GM12892 (cell line): ENCODE data around the gene BMP2K.
"Not testable (repeated sequence)": the region's sequence is repeated elsewhere in the genome, so short reads cannot be mapped to it uniquely, and the experiment has no call there.

ENCODE experiments used
- DNase-seq: peaks from one replicate; pipeline ENCODE4 v3.0.0; 2011; ENCODE audit not compliant: insufficient read length
- FAIRE-seq: peaks from 2 replicates; lab custom pipeline; 2011; peaks lifted over from hg19 to GRCh38; lab: Jason Lieb, UNC
- POLR2A ChIP-seq: IDR thresholded peaks from 2 replicates; pipeline ENCODE4 v1.6.1; 2011; ENCODE audit warnings: low read depth, low read length, control low read depth
- POLR2AphosphoS5 ChIP-seq: IDR thresholded peaks from 2 replicates; pipeline ENCODE4 v1.6.1; 2011; ENCODE audit warnings: low read depth, low read length, control low read depth
- TAF1 ChIP-seq: IDR thresholded peaks from 2 replicates; pipeline ENCODE4 v1.6.1; 2011; ENCODE audit warnings: low read depth, mild to moderate bottlenecking, control low read depth, low read length, borderline replicate concordance

BMP2K gene

DNA sequence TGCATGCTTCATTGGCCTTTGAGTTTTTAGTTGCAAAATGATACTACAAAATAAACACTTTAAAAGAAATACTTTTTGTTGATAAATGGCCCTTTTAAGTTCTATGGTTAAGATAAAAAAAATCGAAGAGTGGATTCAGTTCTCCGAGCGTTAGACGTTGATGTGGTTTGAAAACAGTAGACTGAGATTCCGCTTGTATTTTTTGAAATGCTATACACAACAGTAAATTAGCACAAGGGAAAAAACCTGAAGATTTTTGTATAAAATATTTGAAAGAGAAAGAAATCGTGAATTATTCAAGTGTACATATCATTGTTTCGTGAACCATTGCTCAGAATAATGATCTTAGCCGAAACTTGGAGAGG, 1.4 kb downstream of the BMP2K start:
- TF ChIP-seq POLR2A (no peak), TAF1 (no peak), POLR2AphosphoS5 (no peak)
- no peak for DNase-seq
- FAIRE-seq = no peak

DNA sequence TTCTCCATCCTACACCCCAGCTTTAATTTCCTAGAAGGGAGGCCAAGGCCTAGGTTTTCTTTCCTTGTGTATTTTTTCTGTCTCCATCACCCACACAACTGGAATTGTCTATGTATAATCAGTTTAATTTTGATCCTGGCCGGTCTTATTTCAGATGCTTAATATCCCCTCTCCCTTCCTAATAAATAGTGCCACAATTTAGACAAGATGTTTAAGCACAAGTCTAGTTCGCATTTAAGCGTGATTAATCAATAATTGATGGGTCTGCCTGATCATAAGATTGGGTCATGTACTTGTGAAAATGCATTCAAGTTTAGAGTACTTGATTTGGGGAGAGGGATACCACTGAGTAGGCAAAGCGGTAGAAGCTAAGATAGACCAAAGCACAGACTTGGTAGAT, 2.4 kb downstream of the BMP2K start:
- DNase-seq (no peak), FAIRE-seq (peak; percentile 30)
- no peak for TF ChIP-seq TAF1

DNA sequence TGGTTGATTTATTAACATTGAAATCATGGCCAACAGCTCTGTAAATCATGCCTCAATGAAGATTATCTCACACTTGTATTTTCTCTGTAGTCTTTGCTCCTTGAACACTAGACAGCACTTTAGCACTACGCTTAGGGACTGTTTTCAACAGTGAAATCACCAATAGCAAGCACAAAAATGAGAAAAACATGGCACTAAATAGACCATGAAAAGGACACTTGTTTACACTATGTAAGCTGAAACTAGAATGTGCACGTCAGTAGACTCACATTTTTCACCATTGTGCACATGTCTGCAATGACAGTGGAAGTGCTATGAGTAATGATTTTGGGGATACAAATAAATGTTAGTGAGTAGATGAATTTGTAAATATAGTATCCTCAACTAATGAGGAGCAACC, 3.1 kb downstream of the BMP2K start:
- no peak for TF ChIP-seq TAF1
- no peak for TF ChIP-seq POLR2A
- TF ChIP-seq POLR2AphosphoS5 = no peak
- FAIRE-seq = peak; percentile 62
- DNase-seq = no peak

DNA sequence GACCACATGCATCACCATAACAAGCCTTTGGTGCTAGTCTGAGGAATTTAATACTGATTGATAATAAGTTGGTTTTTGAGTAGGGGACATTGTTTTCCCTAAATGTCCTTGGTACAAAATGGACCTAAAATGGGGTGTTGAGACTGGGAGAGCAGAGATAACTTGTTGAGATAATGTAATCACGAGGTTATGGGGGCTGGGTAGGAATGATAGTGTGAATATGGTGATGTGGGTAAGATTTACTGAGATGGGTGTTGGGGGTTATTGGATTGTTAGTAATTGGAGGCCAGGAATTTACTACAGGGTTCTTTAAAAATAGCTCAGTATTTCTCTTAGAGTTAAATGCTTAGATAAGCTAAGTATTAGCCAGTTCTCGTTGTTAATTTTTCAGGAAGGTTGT, 3.9 kb downstream of the BMP2K start:
- no peak for FAIRE-seq
- no peak for TF ChIP-seq POLR2A
- TF ChIP-seq POLR2AphosphoS5 = no peak
- no peak for TF ChIP-seq TAF1
- no peak for DNase-seq

DNA sequence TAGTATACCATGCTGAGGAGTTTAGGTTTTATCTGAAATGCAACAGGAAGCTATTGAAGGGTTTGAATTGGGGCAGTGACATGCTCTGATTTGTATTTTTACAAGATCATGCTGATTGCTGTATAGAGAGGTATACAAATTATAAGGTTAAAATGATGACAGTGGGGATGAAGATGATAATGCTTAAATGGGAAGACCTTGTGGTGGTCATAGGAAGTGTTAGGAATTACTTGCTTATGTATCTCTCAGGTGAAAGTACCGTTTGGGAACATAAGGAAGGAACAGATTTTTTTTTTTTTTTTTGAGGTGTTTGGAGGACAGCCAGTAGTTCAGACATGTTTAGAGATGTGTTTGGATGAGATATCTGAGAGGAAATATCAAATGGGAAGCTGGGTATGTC, 5.0 kb downstream of the BMP2K start:
- DNase-seq (no peak), FAIRE-seq (no peak)
- TF ChIP-seq TAF1 (no peak), POLR2A (no peak), POLR2AphosphoS5 (no peak)

DNA sequence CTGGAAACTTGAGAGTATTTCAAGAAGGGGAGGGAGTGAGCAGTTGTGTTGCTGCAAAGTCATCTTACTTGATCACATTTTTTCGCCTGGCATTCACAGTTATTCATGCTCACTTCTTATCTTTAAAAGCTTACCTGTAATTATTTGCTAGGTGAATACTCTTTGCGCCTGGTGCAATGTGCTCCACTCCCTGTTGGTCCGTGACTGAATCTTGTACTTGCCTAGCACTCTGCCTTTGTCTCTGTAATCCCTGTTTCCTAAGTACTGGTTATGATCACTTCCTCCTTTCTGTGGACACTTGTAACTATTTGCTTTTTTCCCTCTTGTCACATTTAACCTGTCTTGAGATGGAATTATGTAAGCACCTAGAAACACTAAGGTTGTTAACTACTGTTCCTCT, 5.8 kb downstream of the BMP2K start:
- peak; percentile 88 for FAIRE-seq
- TF ChIP-seq TAF1 = no peak
- no peak for TF ChIP-seq POLR2AphosphoS5
- no peak for TF ChIP-seq POLR2A
- DNase-seq = no peak

DNA sequence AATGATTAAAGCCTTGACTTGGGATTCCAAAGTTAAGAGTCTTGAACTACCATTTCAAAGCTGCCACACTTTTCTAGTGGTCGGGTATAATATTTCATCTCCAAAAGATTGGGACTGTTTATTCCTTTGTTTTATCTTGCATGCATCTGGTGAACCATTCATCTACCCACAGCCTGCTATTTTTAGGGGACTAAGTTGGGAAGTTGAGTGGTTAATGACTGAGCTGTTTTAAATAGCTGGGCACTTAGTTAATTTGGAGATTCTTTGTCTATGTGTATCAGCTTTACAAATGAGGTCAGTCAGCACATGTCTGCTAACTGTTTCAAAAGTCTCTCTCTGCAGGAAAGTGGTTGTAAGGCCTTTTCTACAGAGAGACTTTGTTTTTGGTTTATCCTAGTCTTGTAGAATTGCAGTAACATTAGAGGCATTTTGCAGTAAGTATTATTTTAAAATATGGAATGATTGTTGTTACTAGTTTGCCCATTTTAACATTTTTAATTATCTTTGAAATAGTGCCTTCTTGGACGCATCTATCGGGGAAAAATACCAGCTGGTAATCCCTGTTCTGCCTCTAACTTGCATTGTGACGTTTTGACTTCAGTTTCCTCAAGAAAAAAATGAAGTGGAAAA, 8.2 kb downstream of the BMP2K start:
- DNase-seq = no peak
- TF ChIP-seq TAF1 = no peak
- no peak for TF ChIP-seq POLR2AphosphoS5
- TF ChIP-seq POLR2A = no peak
- no peak for FAIRE-seq

DNA sequence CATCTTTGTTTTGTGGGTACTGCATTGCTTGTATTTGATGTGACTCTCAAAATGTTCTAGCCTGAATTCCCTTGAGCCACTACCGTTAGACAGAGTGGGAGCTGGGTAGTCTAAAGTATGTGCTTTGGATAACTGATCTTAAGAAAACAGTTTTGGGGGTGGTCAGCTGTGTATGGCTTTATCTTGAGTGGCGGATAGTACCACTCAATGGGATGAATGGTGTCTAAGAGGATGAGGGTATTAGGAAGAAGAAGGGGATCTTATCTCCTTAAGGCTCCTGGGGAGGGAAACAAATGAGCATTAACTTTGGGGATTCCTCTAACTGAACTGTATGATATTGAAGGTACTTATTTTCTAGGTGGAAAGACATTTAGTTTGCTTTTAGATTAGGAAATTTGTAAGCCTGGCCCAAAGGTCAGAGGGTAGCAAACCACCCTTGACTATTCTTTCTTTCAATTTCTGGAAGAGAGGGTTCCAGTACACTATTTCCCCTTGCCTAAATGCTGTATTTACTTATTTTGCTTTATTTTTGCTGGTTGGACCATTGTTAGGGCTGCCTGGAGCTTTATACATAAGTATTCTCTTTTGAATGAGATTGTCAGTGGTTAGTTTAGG, 11.3 kb downstream of the BMP2K start:
- no peak for TF ChIP-seq POLR2AphosphoS5
- TF ChIP-seq TAF1 = no peak
- no peak for TF ChIP-seq POLR2A
- FAIRE-seq = no peak
- DNase-seq = no peak

DNA sequence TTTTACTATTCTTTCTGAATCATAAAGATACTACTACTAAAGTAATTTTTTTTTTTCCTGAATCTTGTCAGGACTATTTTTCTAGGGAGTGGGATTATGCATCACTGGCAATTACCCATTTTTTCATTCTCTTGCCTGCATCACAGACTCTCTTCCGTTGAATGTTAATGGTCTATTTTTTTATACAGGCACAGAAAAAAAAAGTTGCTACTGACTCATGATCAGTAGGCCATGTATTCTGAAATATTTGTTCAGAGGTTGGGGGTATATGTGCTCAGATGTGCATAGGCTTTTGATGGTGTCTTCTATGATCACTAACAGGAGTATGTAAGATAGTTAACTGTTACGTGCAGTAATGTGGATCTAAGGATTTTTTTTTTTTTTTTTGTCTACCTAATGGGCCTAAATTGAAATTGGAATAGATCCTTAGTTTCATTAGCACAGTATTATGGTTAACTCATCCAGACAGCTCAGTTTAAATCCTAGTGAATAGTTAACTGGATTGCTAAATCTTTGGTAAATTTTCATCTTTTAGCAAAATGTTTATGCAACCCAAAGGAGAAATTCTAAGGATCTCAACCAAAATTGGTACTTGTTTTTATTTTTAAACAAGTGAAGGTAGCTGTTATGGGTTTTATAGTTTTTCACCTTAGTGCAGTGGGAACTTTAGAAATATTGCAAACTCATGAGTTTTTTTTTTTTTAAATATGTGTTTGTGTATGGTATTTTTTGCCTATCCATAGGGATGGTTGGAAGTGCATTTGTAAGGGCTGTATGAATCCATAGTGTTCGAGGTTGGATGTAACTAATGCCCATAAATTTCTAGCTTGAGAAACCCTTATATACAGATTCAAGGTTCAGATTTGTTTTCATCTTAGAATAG, 12.1 kb downstream of the BMP2K start:
- no peak for FAIRE-seq
- TF ChIP-seq TAF1 = no peak
- no peak for TF ChIP-seq POLR2A
- DNase-seq = no peak

DNA sequence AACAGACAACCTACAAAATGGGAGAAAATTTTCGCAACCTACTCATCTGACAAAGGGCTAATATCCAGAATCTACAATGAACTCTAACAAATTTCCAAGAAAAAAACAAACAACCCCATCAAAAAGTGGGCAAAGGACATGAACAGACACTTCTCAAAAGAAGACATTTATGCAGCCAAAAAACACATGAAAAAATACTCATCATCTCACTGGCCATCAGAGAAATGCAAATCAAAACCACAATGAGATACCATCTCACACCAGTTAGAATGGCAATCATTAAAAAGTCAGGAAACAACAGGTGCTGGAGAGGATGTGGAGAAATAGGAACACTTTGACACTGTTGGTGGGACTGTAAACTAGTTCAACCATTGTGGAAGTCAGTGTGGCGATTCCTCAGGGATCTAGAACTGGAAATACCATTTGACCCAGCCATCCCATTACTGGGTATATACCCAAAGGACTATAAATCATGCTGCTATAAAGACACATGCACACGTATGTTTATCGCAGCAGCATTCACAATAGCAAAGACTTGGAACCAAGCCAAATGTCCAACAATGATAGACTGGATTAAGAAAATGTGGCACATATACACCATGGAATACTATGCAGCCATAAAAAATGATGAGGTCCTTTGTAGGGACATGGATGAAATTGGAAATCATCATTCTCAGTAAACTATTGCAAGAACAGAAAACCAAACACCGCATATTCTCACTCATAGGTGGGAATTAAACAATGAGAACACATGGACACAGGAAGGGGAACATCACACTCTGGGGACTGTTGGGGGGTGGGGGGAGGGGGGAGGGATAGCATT, 19.7 kb downstream of the BMP2K start:
- not testable (repeated sequence) for FAIRE-seq, DNase-seq

DNA sequence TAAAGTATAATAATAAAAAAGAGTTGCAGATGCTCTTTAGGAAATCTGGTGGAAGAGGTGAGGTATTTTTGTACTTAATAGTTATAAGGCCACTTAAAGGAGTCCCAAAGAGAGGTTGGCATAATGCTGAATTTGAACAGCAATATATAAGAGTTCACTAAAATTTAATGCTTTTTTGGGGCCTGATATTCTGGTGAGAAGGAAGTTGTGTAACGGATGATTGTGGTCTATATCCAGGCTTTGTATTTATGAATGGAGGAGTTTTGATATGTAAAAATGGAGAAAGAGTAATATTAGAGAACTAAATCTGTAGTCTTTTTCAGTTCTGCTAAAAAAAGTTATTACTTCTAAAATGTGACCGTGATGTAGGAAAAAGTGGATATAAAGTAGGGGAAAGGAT, 20.4 kb downstream of the BMP2K start:
- DNase-seq = no peak
- no peak for TF ChIP-seq TAF1
- TF ChIP-seq POLR2A = no peak
- no peak for FAIRE-seq

DNA sequence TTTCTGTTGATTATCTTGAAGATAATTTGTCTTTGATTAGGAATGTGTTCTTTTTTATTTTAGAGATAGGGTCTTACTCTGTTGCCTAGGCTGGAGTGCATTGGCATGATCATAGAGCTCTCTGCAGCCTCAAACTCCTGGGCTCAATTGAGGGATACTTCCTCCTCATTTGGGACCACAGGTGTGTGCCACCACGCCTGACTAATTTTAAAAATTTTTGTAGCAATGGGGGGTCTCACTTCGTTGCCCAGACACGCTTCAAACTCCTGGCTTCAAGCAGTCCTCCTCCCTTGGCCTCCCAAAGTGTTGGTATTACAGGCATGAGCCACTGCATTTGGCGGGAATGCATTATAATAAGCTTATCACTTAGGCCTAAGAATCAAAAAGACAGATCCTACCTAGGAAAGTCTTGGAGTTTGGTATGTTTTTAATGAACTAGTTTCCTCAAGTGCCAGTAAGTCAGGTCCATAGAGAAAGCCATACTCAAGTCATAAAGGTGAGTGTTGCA, 21.7 kb downstream of the BMP2K start:
- DNase-seq (no peak), FAIRE-seq (no peak)
- TF ChIP-seq POLR2A (no peak), POLR2AphosphoS5 (no peak), TAF1 (no peak)
